Measurements from ENCODE around the gene PGAM2. TPM values are rescaled to one million over a fixed set of nuclear protein-coding genes. Genes with fewer than 3 reads are reported as not detected.

Gene PGAM2
- total and polyA plus RNA-seq, 2 experiments from 2014 or later = 2.9 to 7.8 TPM

DNA sequence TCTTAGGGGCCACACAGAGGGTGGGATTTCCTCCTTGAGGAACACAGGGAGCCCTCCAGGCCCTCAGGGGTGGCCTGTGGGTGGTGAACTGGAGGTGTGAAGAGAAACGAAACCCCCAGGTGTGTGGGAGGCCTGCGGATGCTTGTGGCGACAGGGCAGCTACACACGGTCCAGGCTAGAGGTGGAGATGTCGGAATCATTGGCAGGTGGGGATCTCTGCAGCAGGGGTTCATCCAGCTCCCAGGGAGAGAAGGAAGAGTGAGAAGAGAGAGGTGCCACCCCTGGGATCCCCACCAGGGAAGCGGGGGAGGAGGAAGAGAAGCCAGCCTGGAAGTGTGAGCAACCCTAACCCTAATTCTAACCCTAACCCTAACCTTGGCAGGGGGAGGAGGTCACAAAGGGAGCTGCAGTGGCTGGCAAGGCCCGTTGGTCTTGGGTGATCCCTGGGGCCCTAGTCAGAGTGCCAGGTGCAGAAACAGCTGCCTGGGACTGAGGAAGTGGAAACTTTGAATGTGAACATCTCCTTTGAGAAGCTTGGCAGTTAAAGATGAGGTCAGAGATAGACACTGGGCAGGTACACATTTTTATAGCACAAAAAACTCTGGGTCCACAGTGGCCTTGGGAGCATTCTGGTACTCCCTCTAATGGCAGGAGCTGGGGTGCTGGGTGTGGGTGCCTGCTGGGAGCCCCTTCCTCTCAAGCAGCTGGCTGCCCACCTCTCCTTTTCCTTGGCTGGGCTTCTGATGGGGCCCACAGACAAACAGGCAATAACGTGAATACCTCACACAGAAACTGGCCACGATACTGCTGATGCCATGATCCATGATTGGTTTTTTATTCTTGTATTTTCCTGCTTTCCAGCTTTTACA, 31.9 kb upstream of the PGAM2 start (continued):
- no peak for TF ChIP-seq ZNF462 (CRISPR knock-in tag; IDR thresholded peaks at IDR 0.05)
- no peak for TF ChIP-seq ZNF114 (CRISPR knock-in tag; IDR thresholded peaks at IDR 0.05)
- no peak for TF ChIP-seq JUNB (IDR thresholded peaks at IDR 0.05; ENCODE audit: unreplicated experiment)
- no peak for TF ChIP-seq ZNF331 (CRISPR knock-in tag; IDR thresholded peaks at IDR 0.05; ENCODE audit: low read depth)
- no peak for TF ChIP-seq POLR2AphosphoS5 (IDR thresholded peaks at IDR 0.05; ENCODE audit: low read depth)
- TF ChIP-seq CTCF (conservative IDR thresholded peaks at IDR 0.05; ENCODE audit: low read depth in 2 of 2) = no peak
